Stimulated activated CD4-positive, alpha-beta T cell treated with anti-CD3 and anti-CD28 coated beads, Interleukin-1b, Interleukin-23, amount 100 ng/mL, for 1 hour (primary cell): Measurements from ENCODE around the gene MXRA8.

Experiments
- DNase-seq, 2 donors: peaks; one replicate each; pipeline ENCODE4 v3.0.0-alpha.2; 2020; ENCODE audit warnings: low read depth in 2 of 2

The MXRA8 gene

GRCh38 chr1:1335792-1336248 lies 22.5 kb downstream of the MXRA8 start:
- no peak for DNase-seq

GRCh38 chr1:1335283-1335682 lies 23.1 kb downstream of the MXRA8 start:
- DNase-seq: no peak

- DNase-seq: no peak
Observed at GRCh38 chr1:1334835-1335234, 23.5 kb downstream of the MXRA8 start.

GRCh38 chr1:1333551-1334241 lies 24.7 kb downstream of the MXRA8 start:
- DNase-seq: no peak

- DNase-seq: no peak
Observed at GRCh38 chr1:1332774-1333480, 25.4 kb downstream of the MXRA8 start.

- DNase-seq: no peak
Observed at GRCh38 chr1:1332031-1332755, 26.2 kb downstream of the MXRA8 start.

- DNase-seq: no peak
Observed at GRCh38 chr1:1331068-1331965, 27.0 kb downstream of the MXRA8 start, which contains the start of gene TAS1R3. Gene TAS1R3, plus strand, starts transcription at chr1:1331280. Its CDS starts 66 bp downstream, at chr1:1331346.

- no peak for DNase-seq
Observed at GRCh38 chr1:1330366-1331067, 27.8 kb downstream of the MXRA8 start.

GRCh38 chr1:1329304-1330210 lies 28.8 kb downstream of the MXRA8 start:
- no peak for DNase-seq

- DNase-seq: no peak
Observed at GRCh38 chr1:1328254-1328653, 30.1 kb downstream of the MXRA8 start.

- no peak for DNase-seq
Observed at GRCh38 chr1:1327291-1327690, 31.1 kb downstream of the MXRA8 start.

GRCh38 chr1:1326075-1326605 lies 32.2 kb downstream of the MXRA8 start:
- no peak for DNase-seq

- DNase-seq: no peak
Observed at GRCh38 chr1:1325288-1326074, 32.9 kb downstream of the MXRA8 start.

- DNase-seq: peak; percentile 88 to 96
Observed at GRCh38 chr1:1324524-1325287, 33.6 kb downstream of the MXRA8 start, which contains the start of the genes CPTP and INTS11. Gene CPTP, plus strand, starts transcription at chr1:1324802. Its CDS starts 2,109 bp downstream, at chr1:1326911. Gene INTS11, minus strand, starts transcription at chr1:1324660. Its CDS starts 52 bp downstream, at chr1:1324608.

- DNase-seq: no peak
Observed at GRCh38 chr1:1324084-1324523, 34.3 kb downstream of the MXRA8 start.

GRCh38 chr1:1322952-1323351 lies 35.4 kb downstream of the MXRA8 start:
- no peak for DNase-seq

- no peak for DNase-seq
Observed at GRCh38 chr1:1322418-1322817, 35.9 kb downstream of the MXRA8 start.

GRCh38 chr1:1321477-1321876 lies 36.9 kb downstream of the MXRA8 start:
- no peak for DNase-seq
